Mesenchymal stem cell (in vitro differentiated cells and primary cell): ENCODE measurements around the gene FBRSL1.
A peak's percentile ranks its signal among the peaks of the same experiment; 100 is the strongest.

ENCODE experiments used
- DNase-seq: peaks from one replicate; pipeline ENCODE4 v3.0.0-alpha.2; 2013
- H2AFZ ChIP-seq: one replicate; pipeline ENCODE4 v1.6.1; 2013; ENCODE audit warnings: low read depth, mild to moderate bottlenecking, control low read depth, inconsistent platforms, low read length, moderate library complexity
- H2AK5ac ChIP-seq: 2 replicates; pipeline ENCODE4 v1.6.1; 2013; ENCODE audit warnings: low read length, moderate library complexity, mild to moderate bottlenecking, inconsistent platforms; ENCODE audit not compliant: severe bottlenecking
- H2BK120ac ChIP-seq: one replicate; pipeline ENCODE4 v1.6.1; 2013; ENCODE audit warnings: low read depth, mild to moderate bottlenecking, inconsistent platforms, low read length, moderate library complexity
- H2BK12ac ChIP-seq, 2 experiments: one replicate each; pipeline ENCODE4 v1.6.1; 2013; ENCODE audit warnings: inconsistent platforms in 2 of 2, low read length in 2 of 2, mild to moderate bottlenecking in 2 of 2, moderate library complexity in 2 of 2, control low read depth in 1 of 2
- H2BK15ac ChIP-seq: one replicate; pipeline ENCODE4 v1.6.1; 2013; ENCODE audit warnings: mild to moderate bottlenecking, low read depth, inconsistent platforms; ENCODE audit not compliant: poor library complexity, severe bottlenecking
- H2BK5ac ChIP-seq: 2 replicates; pipeline ENCODE4 v1.6.1; 2013; ENCODE audit warnings: low read depth, mild to moderate bottlenecking, low read length, control low read depth, inconsistent platforms; ENCODE audit not compliant: poor library complexity, severe bottlenecking
- H3K14ac ChIP-seq, 2 experiments: one replicate each; pipeline ENCODE4 v1.6.1; 2013; ENCODE audit warnings: inconsistent platforms in 2 of 2, low read length in 2 of 2, control low read depth in 1 of 2, mild to moderate bottlenecking in 1 of 2, moderate library complexity in 1 of 2
- H3K18ac ChIP-seq, 2 experiments: one replicate each; pipeline ENCODE4 v1.6.1; 2013; ENCODE audit warnings: inconsistent platforms in 2 of 2, low read length in 2 of 2, control low read depth in 1 of 2, low read depth in 1 of 2, mild to moderate bottlenecking in 1 of 2
- H3K23ac ChIP-seq, 2 experiments: one replicate each; pipeline ENCODE4 v1.6.1; 2013; ENCODE audit warnings: inconsistent platforms in 2 of 2, low read length in 2 of 2, mild to moderate bottlenecking in 2 of 2, moderate library complexity in 2 of 2, control low read depth in 1 of 2
- H3K27ac ChIP-seq: 2 replicates; pipeline ENCODE4 v1.5.1; 2013; ENCODE audit warnings: mild to moderate bottlenecking, moderate library complexity, low read length, control low read depth, inconsistent platforms; ENCODE audit not compliant: poor library complexity, severe bottlenecking
- H3K27me3 ChIP-seq, 2 experiments: 2 replicates each; pipeline versions ENCODE4 v1.6.1 to v1.7.0; 2013; ENCODE audit warnings: low read length in 2 of 2, mild to moderate bottlenecking in 2 of 2, moderate library complexity in 2 of 2, control low read depth in 1 of 2, inconsistent platforms in 1 of 2; ENCODE audit not compliant: control insufficient read depth in 1 of 2, insufficient read depth in 1 of 2
- H3K36me3 ChIP-seq, 2 experiments: 2 replicates each; pipeline versions ENCODE4 v1.6.1 to v1.7.0; 2013; ENCODE audit warnings: low read length in 2 of 2, control low read depth in 1 of 2, inconsistent platforms in 1 of 2, low read depth in 1 of 2, mild to moderate bottlenecking in 1 of 2; ENCODE audit not compliant: insufficient read depth in 2 of 2, control insufficient read depth in 1 of 2
- H3K4ac ChIP-seq, 2 experiments: one replicate each; pipeline ENCODE4 v1.6.1; 2013; ENCODE audit warnings: inconsistent platforms in 2 of 2, low read length in 2 of 2, mild to moderate bottlenecking in 2 of 2, moderate library complexity in 2 of 2, control low read depth in 1 of 2, low read depth in 1 of 2
- H3K4me1 ChIP-seq: 2 replicates; pipeline ENCODE4 v1.6.1; 2013; ENCODE audit warnings: low read depth, low read length, control low read depth; ENCODE audit not compliant: control insufficient read depth, insufficient read depth
- H3K4me2 ChIP-seq: 2 replicates; pipeline ENCODE4 v1.6.1; 2013; ENCODE audit warnings: low read length, mild to moderate bottlenecking, inconsistent platforms; ENCODE audit not compliant: poor library complexity, severe bottlenecking
- H3K4me3 ChIP-seq, 2 experiments: 2 replicates each; pipeline versions ENCODE4 v1.5.1 to v1.7.0; 2013; ENCODE audit warnings: low read length in 2 of 2, mild to moderate bottlenecking in 2 of 2, control low read depth in 1 of 2, low read depth in 1 of 2; ENCODE audit not compliant: insufficient read depth in 1 of 2
- H3K79me1 ChIP-seq: replicated peaks from 2 replicates; pipeline ENCODE4 v1.6.1; 2013; ENCODE audit warnings: mild to moderate bottlenecking, control low read depth, low read length, inconsistent platforms; ENCODE audit not compliant: poor library complexity, severe bottlenecking
- H3K9ac ChIP-seq: 2 replicates; pipeline ENCODE4 v1.7.0; 2013; ENCODE audit warnings: mild to moderate bottlenecking, low read length, moderate library complexity
- H3K9me3 ChIP-seq: 2 replicates; pipeline ENCODE4 v1.7.0; 2013; ENCODE audit warnings: mild to moderate bottlenecking, low read length; ENCODE audit not compliant: control insufficient read depth
- H4K8ac ChIP-seq: one replicate; pipeline ENCODE4 v1.6.1; 2013; ENCODE audit warnings: inconsistent platforms, mild to moderate bottlenecking, low read length, moderate library complexity
- H4K91ac ChIP-seq: one replicate; pipeline ENCODE4 v1.6.1; 2013; ENCODE audit warnings: mild to moderate bottlenecking, low read length, inconsistent platforms
- WGBS: methylation state at CpG from one replicate; pipeline ENCODE4 v1.1.7; 2013; ENCODE audit warnings: mixed read lengths; 5-methylcytosine and 5-hydroxymethylcytosine counted together

Gene FBRSL1

DNA sequence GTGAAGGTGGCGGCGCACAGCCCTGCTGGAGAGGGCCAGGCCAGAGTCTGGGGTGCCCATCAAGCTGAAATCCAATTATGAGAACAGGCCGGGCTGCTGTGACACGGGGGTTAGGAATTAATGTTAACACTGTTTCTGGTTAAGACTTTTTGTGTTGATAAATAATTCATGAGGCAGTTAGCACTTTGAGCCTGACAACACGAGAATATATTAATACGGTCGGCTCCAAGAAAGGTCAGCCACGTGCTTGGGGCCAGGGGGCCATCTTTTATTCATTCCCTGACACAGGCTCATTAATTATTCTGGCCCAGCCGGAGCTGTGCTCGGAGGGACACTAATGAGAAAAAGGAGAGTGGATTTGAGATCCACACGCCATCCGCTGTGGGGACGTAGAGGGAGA is 45.1 kb downstream of the FBRSL1 start:
- Histone ChIP-seq H2BK5ac (no peak overlapping the region), H4K8ac (no peak overlapping the region), H2BK120ac (no peak overlapping the region), H3K9me3 (no peaks in the 10 kb centered on the region), H3K23ac (no peak overlapping the region), H3K14ac (no peak overlapping the region), H3K36me3 (peaks cover 0 to 48% of the 10 kb centered on the region in 2 experiments), H3K4me1 (no peaks in the 10 kb centered on the region), H3K18ac (no peak overlapping the region), H4K91ac (no peak overlapping the region), H3K4me2 (no peak overlapping the region), H2BK12ac (no peak overlapping the region), H3K9ac (no peak overlapping the region), H3K27me3 (no peaks in the 10 kb centered on the region), H2AK5ac (no peak overlapping the region), H3K27ac (no peak overlapping the region), H2BK15ac (no peak overlapping the region), H3K4ac (no peak overlapping the region), H3K79me1 (peaks cover 11% of the 10 kb centered on the region), H3K4me3 (no peak overlapping the region), H2AFZ (no peak overlapping the region)
- DNase-seq, result no peak
- WGBS, result 95% methylated on average over 13 of the region's 13 CpGs

DNA sequence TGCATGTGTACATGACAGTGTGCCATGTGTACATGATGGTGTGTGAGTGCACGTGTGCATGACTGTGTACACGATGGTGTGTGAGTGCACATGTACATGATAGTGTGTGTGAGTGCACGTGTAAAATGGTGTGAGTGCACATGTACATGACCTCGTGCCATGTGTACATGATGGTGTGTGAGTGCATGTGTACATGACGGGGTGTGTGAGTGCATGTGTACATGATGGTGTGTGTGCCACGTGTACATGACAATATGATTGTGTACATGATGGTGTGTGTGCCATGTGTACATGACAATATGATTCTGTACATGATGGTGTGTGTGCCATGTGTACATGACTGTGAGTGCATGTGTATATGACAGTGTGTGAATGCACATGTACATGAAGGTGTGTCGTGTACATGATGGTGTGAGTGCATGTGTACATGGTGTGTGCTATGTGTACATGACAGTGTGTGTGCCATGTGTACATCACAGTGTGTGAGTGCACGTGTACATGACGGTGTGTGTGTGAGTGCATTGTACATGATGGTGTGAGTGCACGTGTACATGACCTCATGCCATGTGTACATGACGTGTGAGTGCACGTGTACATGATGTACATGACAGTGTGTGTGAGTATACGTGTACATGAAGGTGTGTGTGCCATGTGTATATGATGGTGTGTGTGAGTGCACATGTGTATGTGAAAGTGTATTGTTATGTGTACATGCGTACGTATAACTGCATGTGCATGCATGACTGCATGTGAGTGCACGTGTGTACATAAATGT is 46.3 kb downstream of the FBRSL1 start:
- WGBS, result 96% methylated on average over 16 of the region's 16 CpGs
- H3K9me3 ChIP-seq, result no peaks in the 10 kb centered on the region
- H3K79me1 ChIP-seq, result peaks cover 5% of the 10 kb centered on the region
- no peak overlapping the region for H3K4ac ChIP-seq
- no peak overlapping the region for H3K9ac ChIP-seq
- H2BK5ac ChIP-seq, result no peak overlapping the region
- peak overlapping the region in 1 of 2 experiments; percentile 8 for H3K14ac ChIP-seq
- no peaks in the 10 kb centered on the region for H3K27me3 ChIP-seq
- no peak overlapping the region for H2AFZ ChIP-seq
- H4K8ac ChIP-seq, result no peak overlapping the region
- no peak overlapping the region for H2BK12ac ChIP-seq
- no peak overlapping the region for H3K18ac ChIP-seq
- H3K36me3 ChIP-seq, result peaks cover 0 to 39% of the 10 kb centered on the region in 2 experiments
- H3K4me2 ChIP-seq, result no peak overlapping the region
- H2AK5ac ChIP-seq, result no peak overlapping the region
- no peak overlapping the region for H3K27ac ChIP-seq
- no peaks in the 10 kb centered on the region for H3K4me1 ChIP-seq
- H3K23ac ChIP-seq, result no peak overlapping the region
- no peak overlapping the region for H4K91ac ChIP-seq
- no peak overlapping the region for H3K4me3 ChIP-seq
- no peak overlapping the region for H2BK15ac ChIP-seq
- H2BK120ac ChIP-seq, result no peak overlapping the region
- DNase-seq, result no peak

DNA sequence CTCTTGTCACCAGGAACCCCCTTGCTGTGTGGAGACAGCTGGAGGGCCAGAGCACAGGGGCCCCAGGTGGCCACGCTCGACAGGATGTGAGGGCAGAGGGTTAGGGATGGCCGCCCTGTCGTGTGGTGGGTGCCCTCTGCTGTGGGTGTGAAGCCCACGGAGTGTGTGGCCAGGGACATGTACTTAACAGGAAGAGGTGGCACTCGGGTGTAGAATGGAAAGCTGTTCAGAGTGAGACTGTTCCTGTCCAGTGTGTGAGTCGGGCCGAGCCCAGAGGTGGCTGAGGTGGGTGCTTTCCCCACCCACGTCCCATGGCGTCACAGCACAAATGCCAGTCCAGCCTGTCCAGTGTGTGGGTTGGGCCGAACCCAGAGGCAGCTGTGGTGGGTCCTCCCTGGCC is 47.1 kb downstream of the FBRSL1 start:
- Histone ChIP-seq H2AFZ (no peak overlapping the region), H2AK5ac (no peak overlapping the region), H3K27ac (no peak overlapping the region), H4K8ac (no peak overlapping the region), H3K4ac (no peak overlapping the region), H3K79me1 (peaks cover 2% of the 10 kb centered on the region), H3K23ac (no peak overlapping the region), H3K4me3 (no peak overlapping the region), H3K27me3 (no peaks in the 10 kb centered on the region), H2BK12ac (no peak overlapping the region), H3K36me3 (peaks cover 0 to 37% of the 10 kb centered on the region in 2 experiments), H2BK5ac (no peak overlapping the region), H2BK120ac (no peak overlapping the region), H3K9me3 (no peaks in the 10 kb centered on the region), H3K4me2 (no peak overlapping the region), H3K14ac (no peak overlapping the region), H3K18ac (no peak overlapping the region), H3K9ac (no peak overlapping the region), H4K91ac (no peak overlapping the region), H3K4me1 (peaks cover 2% of the 10 kb centered on the region), H2BK15ac (no peak overlapping the region)
- whole genome bisulfite sequencing, result 90% methylated on average over 11 of the region's 11 CpGs
- DNase-seq, result no peak

DNA sequence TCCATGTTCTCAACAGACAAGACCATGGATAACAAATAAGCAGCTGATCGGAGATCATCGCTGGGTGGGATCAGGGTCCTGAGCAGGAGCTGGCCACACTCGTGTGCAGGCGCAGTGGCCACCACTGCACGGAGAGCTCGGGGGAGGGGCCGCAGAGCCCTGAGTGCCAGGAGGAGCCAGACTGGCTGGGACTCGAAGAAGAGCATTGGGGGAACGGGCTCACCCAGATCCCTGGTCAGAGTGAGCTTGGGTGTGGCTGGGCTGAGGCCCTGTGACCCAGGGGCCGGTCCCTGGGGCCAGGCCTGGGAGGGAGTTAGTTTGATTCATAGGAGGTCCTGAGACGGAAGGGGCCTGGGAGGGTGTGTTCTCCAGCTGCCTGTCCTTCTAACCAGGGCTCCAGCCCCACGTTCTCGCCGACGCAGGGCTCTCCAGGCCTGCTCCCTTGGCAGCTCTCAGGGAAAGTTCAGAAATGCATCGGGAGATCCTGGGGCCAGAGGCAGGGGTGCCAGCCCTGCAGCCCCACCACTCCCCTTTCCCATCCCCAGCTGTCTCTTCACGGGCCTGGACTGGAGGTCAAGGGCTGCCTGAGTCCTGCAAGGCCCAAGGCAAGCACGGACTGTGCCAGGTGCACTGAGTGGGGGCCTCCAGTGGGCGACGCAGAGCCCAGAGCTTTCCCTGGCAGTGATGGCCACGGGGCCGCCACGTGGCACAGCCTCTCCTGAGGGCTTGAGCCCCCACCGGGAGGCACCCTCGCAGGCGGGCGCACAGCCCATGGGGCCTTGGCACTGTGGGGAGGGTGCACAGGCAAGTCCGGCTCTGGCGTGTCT is 48.1 kb downstream of the FBRSL1 start:
- Histone ChIP-seq H3K79me1 (peaks cover 4% of the 10 kb centered on the region), H4K8ac (no peak overlapping the region), H3K23ac (no peak overlapping the region), H2BK120ac (no peak overlapping the region), H3K9ac (no peak overlapping the region), H2BK5ac (no peak overlapping the region), H3K4me3 (no peak overlapping the region), H3K9me3 (no peaks in the 10 kb centered on the region), H3K4ac (no peak overlapping the region), H3K4me1 (peaks cover 2% of the 10 kb centered on the region), H2BK15ac (no peak overlapping the region), H3K27ac (no peak overlapping the region), H3K14ac (no peak overlapping the region), H3K4me2 (no peak overlapping the region), H3K36me3 (peaks cover 0 to 31% of the 10 kb centered on the region in 2 experiments), H2BK12ac (no peak overlapping the region), H3K18ac (no peak overlapping the region), H4K91ac (no peak overlapping the region), H2AFZ (no peak overlapping the region), H3K27me3 (no peaks in the 10 kb centered on the region), H2AK5ac (no peak overlapping the region)
- no peak for DNase-seq
- 92% methylated on average over 27 of the region's 29 CpGs for WGBS
